Measurements from ENCODE around the gene SORCS1.
"Not testable (repeated sequence)": the region's sequence is repeated elsewhere in the genome, so short reads cannot be mapped to it uniquely, and the experiment has no call there.

Gene SORCS1

GRCh38 chr10:107037192-107038122, 127.0 kb downstream of the SORCS1 start:
- DNase-seq: no peak

- no peak for DNase-seq
Observed at GRCh38 chr10:107033799-107034422, 130.6 kb downstream of the SORCS1 start.

- DNase-seq: no peak
Observed at GRCh38 chr10:107032700-107033401, 131.7 kb downstream of the SORCS1 start.

GRCh38 chr10:107031931-107032699, 132.4 kb downstream of the SORCS1 start:
- DNase-seq: no peak

GRCh38 chr10:107028236-107028635, 136.3 kb downstream of the SORCS1 start:
- DNase-seq: no peak

- no peak for DNase-seq
Observed at GRCh38 chr10:107025676-107026075, 138.8 kb downstream of the SORCS1 start.

GRCh38 chr10:107024033-107024432, 140.5 kb downstream of the SORCS1 start:
- not testable (repeated sequence) for DNase-seq

GRCh38 chr10:107022600-107023354, 141.7 kb downstream of the SORCS1 start:
- no peak for DNase-seq

- DNase-seq: no peak
Observed at GRCh38 chr10:107019154-107019553, 145.4 kb downstream of the SORCS1 start.

- no peak for DNase-seq
Observed at GRCh38 chr10:107013258-107014006, 151.1 kb downstream of the SORCS1 start.

GRCh38 chr10:107011992-107012391, 152.5 kb downstream of the SORCS1 start:
- DNase-seq: no peak

- DNase-seq: no peak
Observed at GRCh38 chr10:107011105-107011504, 153.4 kb downstream of the SORCS1 start.

- no peak for DNase-seq
Observed at GRCh38 chr10:107010531-107010930, 154.0 kb downstream of the SORCS1 start.

- no peak for DNase-seq
Observed at GRCh38 chr10:107004362-107004761, 160.1 kb downstream of the SORCS1 start.

- no peak for DNase-seq
Observed at GRCh38 chr10:107002068-107002467, 162.4 kb downstream of the SORCS1 start.

- DNase-seq: no peak
Observed at GRCh38 chr10:106999118-106999707, 165.3 kb downstream of the SORCS1 start.

- no peak for DNase-seq
Observed at GRCh38 chr10:106997721-106998120, 166.8 kb downstream of the SORCS1 start.

- no peak for DNase-seq
Observed at GRCh38 chr10:106996510-106996909, 168.0 kb downstream of the SORCS1 start.

GRCh38 chr10:106992055-106992454, 172.5 kb downstream of the SORCS1 start:
- no peak for DNase-seq

GRCh38 chr10:106991091-106991490, 173.4 kb downstream of the SORCS1 start:
- no peak for DNase-seq

GRCh38 chr10:106987362-106987761, 177.1 kb downstream of the SORCS1 start:
- DNase-seq: no peak
